Measurements from ENCODE around the gene PHAF1.
A peak's percentile ranks its signal among the peaks of the same experiment; 100 is the strongest.

PHAF1 gene

GRCh38 chr16:67169642-67170167, 60.0 kb downstream of the PHAF1 start:
- H3K27ac ChIP-seq, result no peak overlapping the region
- TF ChIP-seq CTCF (IDR thresholded peaks at IDR 0.05) (peak; percentile 75), ZFX (IDR thresholded peaks at IDR 0.05; ENCODE audit: borderline replicate concordance) (no peak)

GRCh38 chr16:67170168-67170948, 60.6 kb downstream of the PHAF1 start, which contains the start of gene NOL3:
TSS of gene NOL3 (plus strand) at chr16:67170538.
- H3K27ac ChIP-seq, result peak within 1 kb of the TSS; percentile 22; the same call in 1 of the 2 replicates

GRCh38 chr16:67170949-67171649, 61.4 kb downstream of the PHAF1 start:
- H3K27ac ChIP-seq, result peak overlapping the region; percentile 22; the same call in 1 of the 2 replicates
- TF ChIP-seq ZFX (IDR thresholded peaks at IDR 0.05; ENCODE audit: borderline replicate concordance) (no peak), CTCF (IDR thresholded peaks at IDR 0.05) (no peak)

More at GRCh38 chr16:67170168-67170948, 60.6 kb downstream of the PHAF1 start, which contains the start of gene NOL3:
- TF ChIP-seq ZFX (IDR thresholded peaks at IDR 0.05; ENCODE audit: borderline replicate concordance) (no peak), CTCF (IDR thresholded peaks at IDR 0.05) (no peak)

- H3K27ac ChIP-seq, result peak overlapping the region; percentile 95
- no peak for TF ChIP-seq CTCF (IDR thresholded peaks at IDR 0.05)
- TF ChIP-seq ZFX (IDR thresholded peaks at IDR 0.05; ENCODE audit: borderline replicate concordance), result no peak
Observed at GRCh38 chr16:67173323-67173722, 63.6 kb downstream of the PHAF1 start.

- H3K27ac ChIP-seq, result peak overlapping the region; percentile 95
- TF ChIP-seq CTCF (IDR thresholded peaks at IDR 0.05) (peak; percentile 45), ZFX (IDR thresholded peaks at IDR 0.05; ENCODE audit: borderline replicate concordance) (no peak)
Observed at GRCh38 chr16:67173808-67174705, 64.3 kb downstream of the PHAF1 start.

GRCh38 chr16:67174706-67175231, 65.0 kb downstream of the PHAF1 start:
- H3K27ac ChIP-seq, result peak overlapping the region; percentile 95
- no peak for TF ChIP-seq CTCF (IDR thresholded peaks at IDR 0.05)
- no peak for TF ChIP-seq ZFX (IDR thresholded peaks at IDR 0.05; ENCODE audit: borderline replicate concordance)
